Measurements from ENCODE around the gene VPS52.
A peak's percentile ranks its signal among the peaks of the same experiment; 100 is the strongest.
"Not testable (repeated sequence)": the region's sequence is repeated elsewhere in the genome, so short reads cannot be mapped to it uniquely, and the experiment has no call there.

The VPS52 gene

GRCh38 chr6:33279971-33280511, 8.4 kb upstream of the VPS52 start:
- no peak for DNase-seq (ENCODE audit: low read depth in 2 of 2)

GRCh38 chr6:33279257-33279695, 7.6 kb upstream of the VPS52 start:
- no peak for DNase-seq (ENCODE audit: low read depth in 2 of 2)

GRCh38 chr6:33278810-33279209, 7.1 kb upstream of the VPS52 start:
- no peak for DNase-seq (ENCODE audit: low read depth in 2 of 2)

- no peak for DNase-seq (ENCODE audit: low read depth in 2 of 2)
Observed at GRCh38 chr6:33278392-33278741, 6.7 kb upstream of the VPS52 start.

- no peak for DNase-seq (ENCODE audit: low read depth in 2 of 2)
Observed at GRCh38 chr6:33277663-33278391, 6.2 kb upstream of the VPS52 start.

GRCh38 chr6:33276864-33277662, 5.4 kb upstream of the VPS52 start, which contains the start of gene B3GALT4:
TSS of gene B3GALT4 (plus strand) at chr6:33277123. CDS start at chr6:33277420, 297 bp downstream.
- peak in 1 of 2 experiments; percentile 78 for DNase-seq (ENCODE audit: low read depth in 2 of 2)

GRCh38 chr6:33276581-33276863, 4.8 kb upstream of the VPS52 start:
- DNase-seq (ENCODE audit: low read depth in 2 of 2): no peak

GRCh38 chr6:33275795-33276580, 4.3 kb upstream of the VPS52 start:
- DNase-seq (ENCODE audit: low read depth in 2 of 2): not testable (repeated sequence)

- no peak for DNase-seq (ENCODE audit: low read depth in 2 of 2)
Observed at GRCh38 chr6:33273924-33274902, 2.5 kb upstream of the VPS52 start.

- DNase-seq (ENCODE audit: low read depth in 2 of 2): no peak
Observed at GRCh38 chr6:33273129-33273923, 1.6 kb upstream of the VPS52 start.

GRCh38 chr6:33272275-33273128, 826 bp upstream of the VPS52 start:
- DNase-seq (ENCODE audit: low read depth in 2 of 2): no peak

GRCh38 chr6:33271117-33271467, 584 bp downstream of the VPS52 start:
- DNase-seq (ENCODE audit: low read depth in 2 of 2): no peak

GRCh38 chr6:33264015-33264414, 7.7 kb downstream of the VPS52 start:
- no peak for DNase-seq (ENCODE audit: low read depth in 2 of 2)

- DNase-seq (ENCODE audit: low read depth in 2 of 2): not testable (repeated sequence)
Observed at GRCh38 chr6:33262490-33262889, 9.2 kb downstream of the VPS52 start.

- DNase-seq (ENCODE audit: low read depth in 2 of 2): no peak
Observed at GRCh38 chr6:33259032-33259431, 12.6 kb downstream of the VPS52 start.

GRCh38 chr6:33254591-33254990, 17.1 kb downstream of the VPS52 start:
- DNase-seq (ENCODE audit: low read depth in 2 of 2): no peak

- no peak for DNase-seq (ENCODE audit: low read depth in 2 of 2)
Observed at GRCh38 chr6:33252759-33253158, 18.9 kb downstream of the VPS52 start.

- DNase-seq (ENCODE audit: low read depth in 2 of 2): no peak
Observed at GRCh38 chr6:33251395-33252012, 20.2 kb downstream of the VPS52 start.

- no peak for DNase-seq (ENCODE audit: low read depth in 2 of 2)
Observed at GRCh38 chr6:33250731-33251130, 20.9 kb downstream of the VPS52 start.

Data from stimulated activated CD4-positive, alpha-beta T cell treated with anti-CD3 and anti-CD28 coated beads, Interleukin-12 subunit alpha, Interleukin-12 subunit beta, amount 100 ng/mL, for 24 hours (primary cell).